Body of pancreas (tissue), 4 donors: ENCODE measurements around the gene FRRS1. TPM values are rescaled to one million over a fixed set of nuclear protein-coding genes. Genes with fewer than 3 reads are reported as not detected.

Source experiments
- ATAC-seq: fragments of 150-250 bp; one replicate; pipeline ENCODE4 v1.9.1; 2016
- DNase-seq, 4 donors: peaks; one replicate each; pipeline ENCODE4 v3.0.0-alpha.2; 2019
- H3K27ac ChIP-seq, 4 donors: fragments of 200-600 bp; sonication (generic); 1 replicate in 3 of 4; 2 replicates in 1 of 4; pipeline versions ENCODE4 v1.5.1 to v1.6.1; 2016 to 2019; ENCODE audit warnings: mild to moderate bottlenecking in 1 of 4, mixed read lengths in 1 of 4, moderate library complexity in 1 of 4
- H3K27me3 ChIP-seq, 2 donors: fragments of 200-600 bp; sonication (generic); one replicate each; pipeline ENCODE4 v1.6.0; 2016; ENCODE audit warnings: mild to moderate bottlenecking in 1 of 2
- H3K36me3 ChIP-seq, 2 donors: fragments of 200-600 bp; sonication (generic); replicated peaks in 1 of 2; 2 replicates each; pipeline ENCODE4 v1.5.1; 2016; ENCODE audit warnings: low read depth in 2 of 2; ENCODE audit not compliant: insufficient read depth in 1 of 2
- H3K4me1 ChIP-seq: fragments of 200-600 bp; sonication (generic); one replicate; pipeline ENCODE4 v1.6.0; 2016
- H3K4me3 ChIP-seq, 2 donors: fragments of 200-600 bp; sonication (generic); 1 replicate in 1 of 2; 2 replicates in 1 of 2; pipeline ENCODE4 v1.5.1; 2016 to 2019
- H3K9me3 ChIP-seq, 3 donors: fragments of 200-600 bp; sonication (generic); 1 replicate in 2 of 3; 2 replicates in 1 of 3; pipeline ENCODE4 v1.5.1; 2016
- CTCF ChIP-seq, 7 experiments: fragments of 450-650 bp in 4 of 7; fragments of 200-600 bp in 3 of 7; sonication (generic) in 3 of 7; IDR thresholded peaks; one replicate each; pipeline ENCODE4 v1.5.1; 2016 to 2019; ENCODE audit warnings: antibody characterized with exemption in 7 of 7
- POLR2A ChIP-seq, 3 donors: fragments of 450-650 bp; IDR thresholded peaks; one replicate each; pipeline ENCODE4 v1.6.1; 2016; ENCODE audit warnings: antibody characterized with exemption in 3 of 3, mild to moderate bottlenecking in 2 of 3
- WGBS, 2 donors: methylation state at CpG; one replicate each; pipeline ENCODE4 v1.1.5; 2017; 5-methylcytosine and 5-hydroxymethylcytosine counted together
- intact Hi-C: fragments of 100-400 bp; cut with DNase I; formaldehyde crosslinking; loops from one replicate; pipeline ENCODE4 v1.15.1; 2023
- total RNA-seq, 2 donors: library from RNA; depleted of rRNA; stranded (reverse); fragments of >200 nt; gene quantifications; one replicate each; pipeline ENCODE4 v1.1.0, GENCODE V29; 2016

Gene FRRS1
- total RNA-seq, 2 donors from 2014 or later = 2.0 to 2.3 TPM

- no peaks in the 10 kb centered on the region for H3K4me1 ChIP-seq
- no peaks in the 10 kb centered on the region for H3K9me3 ChIP-seq
- DNase-seq (no peak), ATAC-seq (no peak)
- no peak overlapping the region for H3K27ac ChIP-seq
- H3K4me3 ChIP-seq = no peak overlapping the region
- intact Hi-C loops = no loop called here
- H3K36me3 ChIP-seq = no peaks in the 10 kb centered on the region
- no peaks in the 10 kb centered on the region for H3K27me3 ChIP-seq
- TF ChIP-seq CTCF (IDR thresholded peaks at IDR 0.05) = no peak
- TF ChIP-seq POLR2A (IDR thresholded peaks at IDR 0.05) = no peak
These were observed 22.5 kb upstream of the FRRS1 start for GRCh38 chr1:99788896-99789295.

GRCh38 chr1:99786751-99787501, 20.5 kb upstream of the FRRS1 start:
- Histone ChIP-seq H3K9me3 (no peaks in the 10 kb centered on the region), H3K27ac (no peak overlapping the region), H3K27me3 (no peaks in the 10 kb centered on the region), H3K4me1 (no peaks in the 10 kb centered on the region), H3K36me3 (no peaks in the 10 kb centered on the region), H3K4me3 (no peak overlapping the region)
- TF ChIP-seq POLR2A (IDR thresholded peaks at IDR 0.05) = no peak
- TF ChIP-seq CTCF (IDR thresholded peaks at IDR 0.05) = no peak
- WGBS, 2 donors = 82 to 83% methylated on average over 2 of the region's 2 CpGs
- DNase-seq = no peak
- no peak for ATAC-seq
- intact Hi-C loops = no loop called here

- TF ChIP-seq POLR2A (IDR thresholded peaks at IDR 0.05) (no peak), CTCF (IDR thresholded peaks at IDR 0.05) (no peak)
- H3K4me1 ChIP-seq = no peaks in the 10 kb centered on the region
- no peaks in the 10 kb centered on the region for H3K27me3 ChIP-seq
- no peaks in the 10 kb centered on the region for H3K9me3 ChIP-seq
- 74 to 75% methylated on average over 2 of the region's 2 CpGs for WGBS, 2 donors
- no peak overlapping the region for H3K27ac ChIP-seq
- ATAC-seq = no peak
- no peak for DNase-seq
- H3K36me3 ChIP-seq = no peaks in the 10 kb centered on the region
- intact Hi-C loops = no loop called here
- H3K4me3 ChIP-seq = no peak overlapping the region
These were observed 18.4 kb upstream of the FRRS1 start for GRCh38 chr1:99784809-99785255.

- intact Hi-C loops = no loop called here
- no peak for ATAC-seq
- 40 to 63% methylated on average over 1 of the region's 1 CpG for WGBS, 2 donors
These were observed 17.7 kb upstream of the FRRS1 start for GRCh38 chr1:99784143-99784542.

More at GRCh38 chr1:99784143-99784542, 17.7 kb upstream of the FRRS1 start:
- TF ChIP-seq CTCF (IDR thresholded peaks at IDR 0.05) = no peak
- Histone ChIP-seq H3K4me3 (no peak overlapping the region), H3K4me1 (no peaks in the 10 kb centered on the region), H3K9me3 (no peaks in the 10 kb centered on the region), H3K27me3 (no peaks in the 10 kb centered on the region), H3K27ac (no peak overlapping the region), H3K36me3 (no peaks in the 10 kb centered on the region)
- DNase-seq = no peak
